ENCODE measurements around the gene RAPGEFL1. TPM values are rescaled to one million over a fixed set of nuclear protein-coding genes. Genes with fewer than 3 reads are reported as not detected.

Gene RAPGEFL1
- total and polyA plus RNA-seq, 10 of the 15 experiments (the other 5 are each of a cell fraction or from before 2014, with no cell fraction given) = 0.13 to 3.2 (median 1.5) TPM

DNA sequence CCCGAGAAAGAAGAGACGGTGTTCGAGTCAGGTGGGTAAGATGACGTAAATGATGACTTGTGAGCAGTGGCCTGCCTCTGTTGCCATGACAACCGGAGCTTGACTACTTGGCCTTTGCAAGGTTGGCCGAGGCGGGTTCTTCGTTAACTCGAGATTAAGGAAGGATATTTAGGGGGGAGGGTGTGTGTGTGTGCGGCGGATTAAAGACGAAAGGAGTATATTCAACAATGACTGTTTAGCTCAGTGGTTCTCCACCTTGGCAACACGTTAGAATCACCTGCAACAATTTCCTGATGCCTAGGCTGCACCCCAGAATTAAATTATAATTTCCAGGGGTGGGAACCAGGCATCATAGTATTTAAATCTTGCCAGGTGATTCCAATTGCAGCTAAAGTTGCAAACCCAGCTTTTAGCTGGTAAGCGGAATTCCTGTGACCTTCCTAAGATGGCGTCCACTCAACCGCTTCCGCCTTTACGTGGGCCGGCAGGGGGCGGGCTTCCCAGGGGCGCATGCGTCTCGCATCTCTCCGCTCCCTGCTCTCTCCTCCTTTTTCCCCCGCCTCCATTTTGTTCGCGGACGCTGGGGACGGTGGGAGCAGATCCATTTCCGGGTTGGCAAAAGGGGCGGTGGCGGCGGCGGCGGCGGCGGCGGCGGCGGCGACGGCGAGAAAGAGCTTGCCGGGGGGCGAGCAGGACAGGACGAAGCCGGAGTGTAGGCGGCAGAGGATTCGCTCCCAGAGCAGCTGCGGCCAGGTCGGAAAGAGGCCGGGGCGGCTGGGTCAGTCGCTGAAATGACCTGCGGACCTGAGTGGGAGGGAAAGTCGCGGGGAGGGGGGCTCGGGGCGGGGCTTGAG, 41.7 kb downstream of the RAPGEFL1 start, which contains the start of gene WIPF2 (continued):
- TF ChIP-seq, protein P1, sequence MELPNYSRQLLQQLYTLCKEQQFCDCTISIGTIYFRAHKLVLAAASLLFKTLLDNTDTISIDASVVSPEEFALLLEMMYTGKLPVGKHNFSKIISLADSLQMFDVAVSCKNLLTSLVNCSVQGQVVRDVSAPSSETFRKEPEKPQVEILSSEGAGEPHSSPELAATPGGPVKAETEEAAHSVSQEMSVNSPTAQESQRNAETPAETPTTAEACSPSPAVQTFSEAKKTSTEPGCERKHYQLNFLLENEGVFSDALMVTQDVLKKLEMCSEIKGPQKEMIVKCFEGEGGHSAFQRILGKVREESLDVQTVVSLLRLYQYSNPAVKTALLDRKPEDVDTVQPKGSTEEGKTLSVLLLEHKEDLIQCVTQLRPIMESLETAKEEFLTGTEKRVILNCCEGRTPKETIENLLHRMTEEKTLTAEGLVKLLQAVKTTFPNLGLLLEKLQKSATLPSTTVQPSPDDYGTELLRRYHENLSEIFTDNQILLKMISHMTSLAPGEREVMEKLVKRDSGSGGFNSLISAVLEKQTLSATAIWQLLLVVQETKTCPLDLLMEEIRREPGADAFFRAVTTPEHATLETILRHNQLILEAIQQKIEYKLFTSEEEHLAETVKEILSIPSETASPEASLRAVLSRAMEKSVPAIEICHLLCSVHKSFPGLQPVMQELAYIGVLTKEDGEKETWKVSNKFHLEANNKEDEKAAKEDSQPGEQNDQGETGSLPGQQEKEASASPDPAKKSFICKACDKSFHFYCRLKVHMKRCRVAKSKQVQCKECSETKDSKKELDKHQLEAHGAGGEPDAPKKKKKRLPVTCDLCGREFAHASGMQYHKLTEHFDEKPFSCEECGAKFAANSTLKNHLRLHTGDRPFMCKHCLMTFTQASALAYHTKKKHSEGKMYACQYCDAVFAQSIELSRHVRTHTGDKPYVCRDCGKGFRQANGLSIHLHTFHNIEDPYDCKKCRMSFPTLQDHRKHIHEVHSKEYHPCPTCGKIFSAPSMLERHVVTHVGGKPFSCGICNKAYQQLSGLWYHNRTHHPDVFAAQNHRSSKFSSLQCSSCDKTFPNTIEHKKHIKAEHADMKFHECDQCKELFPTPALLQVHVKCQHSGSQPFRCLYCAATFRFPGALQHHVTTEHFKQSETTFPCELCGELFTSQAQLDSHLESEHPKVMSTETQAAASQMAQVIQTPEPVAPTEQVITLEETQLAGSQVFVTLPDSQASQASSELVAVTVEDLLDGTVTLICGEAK (IDR thresholded peaks at IDR 0.05; ENCODE audit: borderline replicate concordance) = peak; percentile 73; the same call in 1 of the 2 replicates
- TF ChIP-seq YY1 (IDR thresholded peaks at IDR 0.05; ENCODE audit: low read depth, low read length) (peak; percentile 99), HDGF (IDR thresholded peaks at IDR 0.05) (peak; percentile 70; the same call in 1 of the 2 replicates), HCFC1 (IDR thresholded peaks at IDR 0.05; ENCODE audit: low read length) (peak; percentile 73), TCF7 (IDR thresholded peaks at IDR 0.05; ENCODE audit: borderline replicate concordance) (no peak), POLR2AphosphoS5 (IDR thresholded peaks at IDR 0.05; ENCODE audit: low read length) (peak; percentile 67), ZNF217 (IDR thresholded peaks at IDR 0.05) (no peak), BRCA1 (IDR thresholded peaks at IDR 0.05; ENCODE audit: low read depth, low read length) (no peak), JUND (IDR thresholded peaks at IDR 0.05; ENCODE audit: low read depth, low read length) (no peak), EGR1 (IDR thresholded peaks at IDR 0.05; ENCODE audit: borderline replicate concordance in 1 of 2, low read depth in 2 of 2, low read length in 2 of 2) (peak in 1 of 2 experiments; percentile 64; a peak in 2 of 3 replicates), MEF2A (IDR thresholded peaks at IDR 0.05; ENCODE audit: insufficient read depth, low read depth, low read length) (no peak), STAT1 (conservative IDR thresholded peaks at IDR 0.05) (no peak), SUPT20H (IDR thresholded peaks at IDR 0.05; ENCODE audit: borderline replicate concordance, control insufficient read depth, low read depth, low read length) (no peak), BCL11A (IDR thresholded peaks at IDR 0.05; ENCODE audit: low read depth, low read length) (no peak), TBL1XR1 (IDR thresholded peaks at IDR 0.05; ENCODE audit: low read depth, low read length) (no peak), BHLHE40 (IDR thresholded peaks at IDR 0.05; ENCODE audit: borderline replicate concordance in 1 of 2, low read depth in 2 of 2, low read length in 1 of 2) (no peak)
- TF ChIP-seq, protein P2, sequence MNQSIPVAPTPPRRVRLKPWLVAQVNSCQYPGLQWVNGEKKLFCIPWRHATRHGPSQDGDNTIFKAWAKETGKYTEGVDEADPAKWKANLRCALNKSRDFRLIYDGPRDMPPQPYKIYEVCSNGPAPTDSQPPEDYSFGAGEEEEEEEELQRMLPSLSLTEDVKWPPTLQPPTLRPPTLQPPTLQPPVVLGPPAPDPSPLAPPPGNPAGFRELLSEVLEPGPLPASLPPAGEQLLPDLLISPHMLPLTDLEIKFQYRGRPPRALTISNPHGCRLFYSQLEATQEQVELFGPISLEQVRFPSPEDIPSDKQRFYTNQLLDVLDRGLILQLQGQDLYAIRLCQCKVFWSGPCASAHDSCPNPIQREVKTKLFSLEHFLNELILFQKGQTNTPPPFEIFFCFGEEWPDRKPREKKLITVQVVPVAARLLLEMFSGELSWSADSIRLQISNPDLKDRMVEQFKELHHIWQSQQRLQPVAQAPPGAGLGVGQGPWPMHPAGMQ (IDR thresholded peaks at IDR 0.05; ENCODE audit: borderline replicate concordance) = no peak
- TF ChIP-seq, protein P3, sequence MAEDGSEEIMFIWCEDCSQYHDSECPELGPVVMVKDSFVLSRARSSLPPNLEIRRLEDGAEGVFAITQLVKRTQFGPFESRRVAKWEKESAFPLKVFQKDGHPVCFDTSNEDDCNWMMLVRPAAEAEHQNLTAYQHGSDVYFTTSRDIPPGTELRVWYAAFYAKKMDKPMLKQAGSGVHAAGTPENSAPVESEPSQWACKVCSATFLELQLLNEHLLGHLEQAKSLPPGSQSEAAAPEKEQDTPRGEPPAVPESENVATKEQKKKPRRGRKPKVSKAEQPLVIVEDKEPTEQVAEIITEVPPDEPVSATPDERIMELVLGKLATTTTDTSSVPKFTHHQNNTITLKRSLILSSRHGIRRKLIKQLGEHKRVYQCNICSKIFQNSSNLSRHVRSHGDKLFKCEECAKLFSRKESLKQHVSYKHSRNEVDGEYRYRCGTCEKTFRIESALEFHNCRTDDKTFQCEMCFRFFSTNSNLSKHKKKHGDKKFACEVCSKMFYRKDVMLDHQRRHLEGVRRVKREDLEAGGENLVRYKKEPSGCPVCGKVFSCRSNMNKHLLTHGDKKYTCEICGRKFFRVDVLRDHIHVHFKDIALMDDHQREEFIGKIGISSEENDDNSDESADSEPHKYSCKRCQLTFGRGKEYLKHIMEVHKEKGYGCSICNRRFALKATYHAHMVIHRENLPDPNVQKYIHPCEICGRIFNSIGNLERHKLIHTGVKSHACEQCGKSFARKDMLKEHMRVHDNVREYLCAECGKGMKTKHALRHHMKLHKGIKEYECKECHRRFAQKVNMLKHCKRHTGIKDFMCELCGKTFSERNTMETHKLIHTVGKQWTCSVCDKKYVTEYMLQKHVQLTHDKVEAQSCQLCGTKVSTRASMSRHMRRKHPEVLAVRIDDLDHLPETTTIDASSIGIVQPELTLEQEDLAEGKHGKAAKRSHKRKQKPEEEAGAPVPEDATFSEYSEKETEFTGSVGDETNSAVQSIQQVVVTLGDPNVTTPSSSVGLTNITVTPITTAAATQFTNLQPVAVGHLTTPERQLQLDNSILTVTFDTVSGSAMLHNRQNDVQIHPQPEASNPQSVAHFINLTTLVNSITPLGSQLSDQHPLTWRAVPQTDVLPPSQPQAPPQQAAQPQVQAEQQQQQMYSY (CRISPR knock-in tag; IDR thresholded peaks at IDR 0.05) = no peak
